ENCODE measurements around the gene NR3C2.

The NR3C2 gene

DNA sequence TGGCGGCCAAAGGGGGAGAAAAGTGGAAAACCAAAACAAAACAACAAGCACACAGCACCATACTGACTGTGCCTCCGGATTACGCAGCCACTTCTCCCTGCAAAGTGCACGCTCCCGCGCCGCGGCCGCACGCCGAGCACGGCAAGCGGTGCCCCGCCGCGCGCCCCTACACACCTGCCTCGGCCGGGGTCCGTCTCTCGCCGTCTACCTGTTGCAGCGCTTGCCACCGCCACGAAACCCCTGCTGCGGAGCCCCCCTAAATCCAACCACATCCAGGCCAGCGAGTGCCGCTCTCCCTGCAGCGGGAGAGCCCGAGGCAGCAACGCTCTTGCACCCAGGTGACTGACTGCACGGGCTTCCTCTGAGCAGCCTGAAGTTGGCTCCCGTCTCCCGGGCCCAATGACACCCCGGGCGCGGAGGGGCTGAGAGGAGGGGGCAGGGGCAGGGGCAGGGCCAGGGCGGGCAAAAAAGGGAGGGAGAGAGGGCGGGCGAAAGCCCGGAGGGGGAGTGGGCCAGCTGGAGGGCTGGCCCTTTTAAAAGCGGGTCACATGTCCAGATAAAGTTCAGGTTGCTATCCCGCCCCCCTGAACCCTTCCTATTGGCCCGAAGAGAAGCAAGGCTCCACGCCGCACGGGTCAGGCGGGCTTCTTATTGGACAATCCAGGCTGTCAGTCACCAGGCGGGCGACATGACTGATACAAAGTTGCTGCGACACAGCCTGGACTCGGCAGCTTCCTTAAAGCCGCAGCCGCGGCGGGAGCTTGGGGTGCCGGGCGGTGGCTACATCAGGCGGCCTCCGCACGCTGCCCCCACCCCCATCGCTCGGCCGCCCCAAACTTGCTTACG, at the start of gene NR3C2:
TSS of gene NR3C2 (minus strand) at position 429 of the 846 bp plus-strand sequence.
- DNase-seq: peak; percentile 99

DNA sequence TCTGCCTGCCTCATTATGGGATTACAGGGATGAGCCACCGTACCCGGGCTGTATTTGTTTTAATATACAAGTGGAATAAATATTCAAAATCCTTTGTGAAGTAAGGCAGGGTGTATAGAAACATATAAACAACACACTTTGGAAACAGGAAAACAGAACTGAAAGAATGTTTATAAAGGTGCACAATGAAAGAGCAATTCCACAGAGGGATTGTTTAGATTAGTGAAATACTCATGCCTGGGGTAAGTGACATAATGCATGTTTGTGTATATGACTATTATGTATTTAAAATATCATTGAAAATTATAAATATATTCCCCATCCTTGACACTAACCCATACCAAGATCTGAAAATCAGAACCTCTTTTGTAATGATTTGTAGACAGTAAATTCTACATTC, 45.0 kb upstream of the NR3C2 start:
- DNase-seq: no peak

DNA sequence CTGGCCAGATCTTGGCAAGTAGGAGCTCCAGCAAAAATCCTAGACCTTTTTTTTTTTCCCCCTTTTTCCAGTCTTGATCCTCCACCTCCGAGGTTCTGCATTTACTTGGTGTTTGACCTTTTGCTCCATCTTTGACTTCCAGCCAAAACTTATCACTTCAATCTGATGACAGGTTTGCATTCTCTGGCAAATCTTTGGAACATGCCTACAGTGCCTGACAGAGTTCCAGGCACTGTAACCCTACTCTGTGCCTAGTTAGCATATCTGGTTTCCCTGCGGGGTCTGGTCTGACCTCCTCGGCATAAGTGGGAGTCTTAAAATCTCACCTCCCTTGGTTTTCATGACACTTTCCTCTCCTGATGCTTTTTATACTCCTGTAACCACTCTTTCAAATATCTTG, 39.4 kb upstream of the NR3C2 start:
- no peak for DNase-seq

DNA sequence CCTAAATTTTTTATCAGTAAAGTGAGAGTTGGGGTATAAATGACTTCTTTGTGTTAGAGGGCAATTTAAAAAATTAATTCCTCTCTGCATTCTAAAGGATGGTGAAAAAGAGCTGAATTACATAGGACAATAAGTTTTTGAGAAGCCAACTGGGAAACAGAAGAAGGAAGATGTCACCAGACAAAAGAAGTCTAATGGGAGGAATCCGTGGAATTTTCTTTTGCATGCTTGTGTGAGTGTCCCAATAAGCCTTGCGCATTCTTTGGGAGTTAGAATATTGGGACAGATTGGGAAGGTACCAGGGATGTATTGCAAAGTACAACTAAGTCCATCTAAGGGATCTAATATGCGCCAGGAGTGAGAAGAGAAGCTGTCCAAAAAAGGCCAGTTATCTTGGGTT, 35.1 kb upstream of the NR3C2 start:
- DNase-seq: no peak

DNA sequence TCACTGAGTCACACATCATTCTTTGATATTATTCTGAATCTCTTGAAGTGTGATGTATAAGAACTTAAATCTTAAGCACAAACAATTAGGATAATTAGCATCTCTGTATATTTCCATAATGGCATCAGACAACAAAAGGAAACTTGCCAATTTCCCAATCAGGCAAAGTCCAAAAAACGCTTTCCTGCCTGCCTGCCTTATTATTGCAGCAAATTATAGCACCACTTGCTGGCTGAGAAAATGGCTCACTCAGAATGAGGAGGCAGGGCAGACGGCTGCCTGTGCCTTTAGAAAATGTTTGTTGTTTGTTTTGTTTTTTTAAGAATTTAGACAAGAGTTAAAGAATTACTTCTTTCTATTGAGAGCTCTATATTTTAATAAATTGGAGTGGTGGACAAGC, 27.7 kb upstream of the NR3C2 start:
- DNase-seq: no peak

DNA sequence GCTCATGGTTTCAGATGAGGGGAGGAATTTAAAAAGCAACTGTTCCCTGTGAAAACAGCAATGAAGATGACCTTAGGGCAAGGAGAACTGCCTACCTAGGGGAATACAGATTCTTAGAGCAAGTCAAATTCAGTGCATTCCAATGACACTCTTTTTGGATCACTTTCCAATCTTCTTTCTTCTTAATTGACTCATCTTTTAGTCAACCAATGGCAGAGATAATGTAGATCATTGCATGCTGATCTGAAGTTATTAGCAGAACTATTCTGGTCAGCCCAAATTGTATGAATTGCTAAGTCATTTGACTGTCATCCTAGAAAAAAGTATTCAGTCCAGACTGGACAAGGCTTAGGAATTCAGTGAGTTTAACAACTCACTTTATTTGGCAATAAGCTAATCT, 12.6 kb upstream of the NR3C2 start:
- no peak for DNase-seq

DNA sequence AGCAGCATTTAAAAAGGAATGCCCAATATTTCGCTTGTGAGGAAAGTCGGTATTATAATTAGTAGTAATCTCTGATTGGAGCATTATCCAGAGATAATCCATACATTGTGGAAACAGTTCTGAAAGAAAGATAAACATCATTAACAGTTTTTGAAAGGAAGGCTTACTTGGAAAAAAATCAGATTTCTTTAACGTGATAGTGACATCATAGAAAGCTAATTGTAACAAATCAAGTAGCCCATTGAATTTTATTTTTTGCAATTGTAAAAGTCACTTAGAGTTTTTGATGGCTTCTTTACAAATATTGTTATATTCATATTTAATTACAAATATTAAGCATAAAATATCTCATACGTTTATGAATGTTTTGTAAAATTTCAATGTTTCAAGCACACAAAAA, 11.6 kb upstream of the NR3C2 start:
- no peak for DNase-seq

DNA sequence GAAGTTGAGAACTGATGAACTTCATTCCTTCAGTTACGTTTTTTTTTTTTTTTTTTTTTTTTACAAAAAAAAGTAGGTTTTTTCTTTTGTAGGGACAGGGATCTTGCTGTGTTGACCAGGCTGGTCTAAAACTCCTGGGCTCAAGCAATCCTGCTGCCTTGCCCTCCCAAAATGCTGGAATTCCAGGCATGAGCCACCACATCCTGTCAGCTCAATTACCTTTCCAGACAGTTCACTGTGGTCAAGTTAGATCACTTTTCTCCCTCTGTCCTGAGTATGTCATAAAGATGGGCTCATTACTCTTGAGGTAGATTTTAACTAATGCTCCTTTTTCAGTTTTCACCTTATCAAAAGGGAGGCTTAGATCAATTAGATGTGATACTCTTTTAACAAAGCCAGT, 10.8 kb upstream of the NR3C2 start:
- no peak for DNase-seq

DNA sequence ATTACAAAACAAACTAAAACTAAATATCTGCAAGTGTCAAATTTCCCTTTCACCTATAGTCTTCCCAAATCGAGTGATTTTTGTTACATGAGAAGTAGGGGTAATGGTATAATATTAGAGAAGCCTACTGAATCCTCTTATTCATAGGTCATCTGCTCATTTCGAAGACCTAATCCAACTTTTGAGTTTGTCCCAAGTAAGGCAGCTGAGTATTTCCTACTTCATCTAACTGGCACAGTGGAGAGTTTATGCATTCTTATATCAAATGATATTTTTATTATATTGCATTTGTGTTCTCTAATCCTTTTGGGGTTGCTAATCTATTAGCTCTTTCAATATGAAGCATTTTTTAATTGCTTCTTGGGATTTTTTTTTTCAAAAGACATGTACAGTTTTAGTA, 7.7 kb upstream of the NR3C2 start:
- DNase-seq: no peak

DNA sequence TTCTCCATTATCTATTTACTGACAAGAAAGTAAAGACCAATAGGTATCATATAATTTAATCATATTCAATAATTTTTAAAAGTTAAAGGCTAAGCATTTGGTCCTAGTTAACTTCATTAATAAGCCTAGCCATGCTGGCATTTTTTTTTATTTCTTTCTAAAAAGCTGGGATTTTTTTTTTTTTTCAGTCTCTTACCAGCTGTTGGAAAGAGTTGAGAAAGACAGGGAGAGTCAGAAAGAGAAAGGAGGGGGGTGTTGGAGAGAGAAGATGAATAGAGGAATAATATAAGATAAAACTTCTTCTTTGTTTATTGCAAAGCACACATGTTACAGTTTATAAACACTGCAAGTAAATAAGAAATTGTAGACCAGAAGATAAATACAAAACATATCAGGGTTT, 5.9 kb upstream of the NR3C2 start:
- DNase-seq: no peak

DNA sequence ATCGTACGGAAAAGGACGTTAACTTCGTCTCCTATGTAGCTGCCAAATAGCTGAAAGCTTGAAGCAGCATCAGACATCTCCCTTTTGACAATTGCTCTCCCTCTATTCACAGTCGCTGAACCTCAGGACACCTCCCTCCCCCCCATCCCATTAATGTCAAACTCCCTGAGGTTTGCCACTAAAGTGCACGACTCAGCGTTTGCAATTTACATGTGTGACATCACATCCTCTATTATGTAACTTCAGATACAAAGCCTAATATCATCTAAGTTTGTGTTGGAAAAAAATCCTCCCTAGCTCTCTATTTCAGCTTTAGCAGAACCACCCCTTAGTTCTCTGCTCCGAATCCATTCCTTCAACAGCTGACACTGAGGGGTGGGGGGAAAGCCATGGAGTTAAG, 5.5 kb upstream of the NR3C2 start:
- no peak for DNase-seq

DNA sequence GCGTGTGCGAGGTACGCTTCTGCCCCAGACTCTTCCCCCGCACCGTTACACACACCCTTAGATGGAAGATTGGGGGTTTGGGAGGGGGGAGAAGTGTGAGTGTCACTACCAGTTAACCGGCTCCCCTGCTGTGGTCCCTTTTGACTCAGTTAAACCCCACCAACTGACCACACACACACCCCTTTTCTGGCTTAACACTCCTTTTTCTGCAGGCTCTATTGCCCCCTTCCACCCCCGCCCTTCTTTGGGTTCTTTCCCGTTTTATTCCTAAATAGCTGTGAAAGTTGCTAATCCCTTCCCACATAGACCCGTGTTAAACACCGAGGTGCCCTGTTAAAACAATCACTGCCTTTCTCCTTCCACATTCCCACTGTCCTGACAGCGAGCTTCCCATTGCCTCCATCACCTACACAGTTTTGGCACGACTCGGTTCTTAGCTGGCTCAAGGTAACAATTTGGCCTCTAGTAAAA, 3.7 kb upstream of the NR3C2 start:
- DNase-seq: no peak

DNA sequence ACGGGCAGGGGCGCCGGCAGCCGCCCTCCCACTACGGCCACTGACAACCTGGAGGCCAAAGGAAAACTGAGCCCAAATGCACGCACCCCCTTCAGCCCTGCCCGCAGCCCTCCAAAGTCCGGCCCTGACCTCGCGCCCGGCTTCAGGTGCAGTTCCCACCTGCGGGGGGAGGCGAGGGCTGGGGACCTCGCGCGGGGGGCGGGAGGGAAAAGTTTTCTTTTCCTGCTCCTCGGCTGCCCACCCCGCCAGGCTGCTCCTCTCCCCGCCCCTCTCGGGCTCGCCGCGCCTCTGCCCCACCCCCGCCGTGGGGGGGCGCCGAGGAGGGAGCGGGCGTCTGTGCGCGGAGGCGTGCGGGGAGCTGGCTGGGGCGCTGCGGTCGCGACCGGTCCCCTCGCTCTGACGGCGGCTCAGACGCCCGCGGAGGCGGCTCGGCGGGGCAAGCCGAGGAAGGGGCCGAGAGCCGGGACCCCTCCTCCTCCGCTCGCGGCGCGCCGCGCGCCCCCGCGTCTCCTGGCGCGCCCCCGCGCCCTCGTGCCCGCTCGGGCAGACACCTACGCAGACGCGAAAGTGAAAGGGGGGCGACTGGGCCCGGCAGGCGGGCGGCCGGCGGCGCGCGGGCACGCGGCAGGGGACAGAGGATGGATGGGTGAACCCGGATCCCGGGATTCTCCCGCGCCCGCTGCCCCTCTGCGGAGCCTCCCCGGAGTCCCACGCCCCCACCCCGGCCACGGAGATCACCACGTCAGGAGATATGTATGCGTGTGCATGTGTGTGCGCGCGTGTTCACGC, 3.1 kb upstream of the NR3C2 start:
- peak; percentile 65 for DNase-seq

DNA sequence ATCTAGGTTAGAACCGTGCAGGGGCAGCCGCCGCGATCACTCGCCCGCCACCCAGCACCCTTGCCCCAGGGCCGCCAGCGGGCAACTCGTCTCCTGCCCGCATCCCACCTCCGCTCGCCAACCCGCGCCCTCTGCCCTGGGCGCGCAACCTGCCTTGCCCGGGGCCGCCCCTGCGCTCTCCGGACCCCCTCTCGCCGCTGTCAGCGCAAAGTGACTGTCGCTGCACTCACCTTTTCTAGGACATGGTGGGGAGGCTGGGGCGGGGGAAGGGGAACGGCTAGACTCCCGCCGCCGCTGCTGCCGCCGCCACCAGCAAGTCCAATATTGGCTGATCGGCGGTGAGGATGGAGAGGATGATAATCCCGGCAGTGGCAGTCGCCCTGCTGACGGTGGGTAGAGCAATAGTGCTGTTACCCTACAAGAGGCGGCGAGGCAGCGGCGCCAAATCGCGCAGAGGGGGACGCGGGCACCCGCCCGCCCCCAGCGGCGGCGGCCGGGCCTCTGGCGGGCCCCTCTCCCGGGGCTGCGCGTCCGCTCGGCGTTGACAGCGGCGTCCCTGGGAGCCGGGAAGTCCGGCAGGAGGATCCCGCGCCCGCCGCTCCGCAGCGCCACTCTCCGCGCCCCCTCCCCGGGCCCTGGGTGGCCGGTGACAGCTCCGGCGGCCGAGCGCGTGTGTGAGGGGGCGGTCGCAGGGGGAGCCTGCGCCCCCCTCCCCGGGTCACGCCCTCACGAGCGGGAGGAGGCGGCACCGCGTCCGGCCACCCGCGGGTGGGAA, 2.3 kb upstream of the NR3C2 start:
- peak; percentile 30 for DNase-seq

DNA sequence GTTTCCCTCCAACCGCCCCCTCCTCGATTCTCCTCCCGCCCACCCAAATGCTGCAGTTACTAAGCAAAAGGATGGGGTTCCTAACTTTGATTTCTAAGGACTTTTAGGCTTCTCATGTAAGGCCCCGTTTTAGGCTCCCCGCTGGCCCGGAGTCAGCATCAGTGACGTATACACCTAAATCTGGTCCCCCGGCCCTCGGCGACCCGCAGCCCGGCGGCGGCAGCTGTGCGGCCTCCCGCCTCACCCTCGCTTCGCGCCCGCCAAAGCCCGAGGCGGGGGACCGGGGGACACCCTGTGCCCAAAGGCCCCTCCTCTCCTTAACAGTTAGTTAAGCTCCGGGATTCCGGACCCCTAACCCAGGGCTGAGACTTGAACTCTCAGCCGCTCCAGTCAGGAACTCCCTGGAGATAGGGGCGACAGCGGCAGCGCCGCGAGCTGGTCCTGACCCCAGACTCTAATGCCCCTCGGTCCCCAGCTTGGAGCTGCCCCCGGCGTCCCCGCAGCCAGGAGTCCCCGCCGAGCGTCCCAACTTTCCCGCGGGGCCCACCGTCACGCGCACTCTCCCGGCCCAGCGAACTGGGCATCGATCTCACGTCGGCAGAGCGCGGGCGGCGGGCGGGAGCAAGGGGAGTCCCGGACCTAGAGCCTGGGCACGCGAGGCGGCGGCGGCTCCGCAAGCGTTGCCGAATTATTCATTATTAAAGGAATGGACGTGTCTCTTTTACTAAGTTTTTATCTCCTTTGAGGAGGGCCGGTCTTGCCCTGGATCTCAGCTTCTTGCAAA, 1.5 kb upstream of the NR3C2 start:
- DNase-seq: peak; percentile 26

DNA sequence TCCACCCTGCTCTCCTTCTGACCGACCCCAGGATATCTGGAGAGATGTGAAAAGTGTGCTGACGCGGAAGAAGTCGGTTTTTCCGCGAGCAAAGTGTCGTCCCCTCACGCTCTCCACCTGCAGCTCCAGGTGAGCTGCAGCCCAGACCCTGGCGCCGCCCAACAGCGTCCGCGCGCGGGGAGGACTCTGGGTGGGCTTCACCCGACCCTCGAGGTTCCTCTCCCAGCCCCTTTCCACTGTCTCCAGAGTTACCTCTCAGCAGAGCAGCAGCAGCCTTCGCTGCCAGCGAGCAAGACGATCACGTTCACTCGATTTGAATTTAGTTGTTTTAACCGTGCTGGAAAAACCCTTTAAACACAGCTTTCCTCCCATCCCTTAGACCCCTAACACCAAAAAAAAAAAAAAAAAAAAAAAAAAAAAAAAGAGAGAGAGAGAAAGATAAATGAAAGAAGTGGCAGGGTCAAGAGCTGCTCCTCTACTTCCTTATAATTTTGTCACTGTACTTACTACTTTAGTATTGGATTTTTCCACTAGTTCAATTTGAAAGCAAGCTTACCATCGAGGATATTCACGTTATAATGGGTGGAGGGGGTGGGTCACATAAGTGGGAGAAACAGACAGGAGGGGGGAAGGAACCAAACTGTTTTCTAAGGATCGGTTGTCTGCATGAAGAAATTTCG, 758 bp upstream of the NR3C2 start:
- DNase-seq: no peak

DNA sequence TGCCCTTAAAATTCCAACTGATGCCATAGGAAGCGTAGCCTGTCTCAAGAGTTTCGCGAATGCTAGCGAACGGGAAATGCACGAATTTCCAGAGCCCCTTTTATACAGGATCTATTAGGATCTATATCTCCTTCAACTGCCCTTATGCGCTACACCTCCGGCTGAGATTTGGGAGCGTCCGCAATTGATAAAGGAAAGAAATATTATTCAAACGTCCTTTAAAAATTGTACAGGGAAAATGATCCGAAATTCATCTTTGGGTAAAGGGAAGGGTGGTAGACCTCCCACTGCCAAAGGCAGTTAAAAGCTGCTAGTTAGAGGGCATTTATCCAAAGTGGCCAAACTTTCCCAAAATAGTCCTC, 609 bp downstream of the NR3C2 start:
- DNase-seq: peak; percentile 59

DNA sequence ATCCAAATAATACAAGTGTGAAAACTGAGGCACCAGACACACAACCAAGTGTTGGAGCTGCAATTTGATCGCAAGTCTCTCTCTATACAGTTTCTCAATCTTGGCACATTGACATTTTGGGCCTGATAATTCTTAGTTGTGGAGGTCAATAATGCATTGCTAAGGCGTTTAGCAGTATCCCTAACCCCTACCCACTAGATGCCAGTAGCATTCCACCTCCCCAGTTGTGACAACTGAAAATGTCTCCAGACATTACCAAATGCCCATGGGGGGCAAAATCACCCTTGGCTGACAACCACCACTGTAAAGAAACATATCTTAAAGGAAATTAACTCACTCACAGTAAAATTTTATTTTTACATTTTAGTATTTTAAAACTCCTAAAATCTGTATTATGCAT, 4.2 kb downstream of the NR3C2 start:
- DNase-seq: no peak

DNA sequence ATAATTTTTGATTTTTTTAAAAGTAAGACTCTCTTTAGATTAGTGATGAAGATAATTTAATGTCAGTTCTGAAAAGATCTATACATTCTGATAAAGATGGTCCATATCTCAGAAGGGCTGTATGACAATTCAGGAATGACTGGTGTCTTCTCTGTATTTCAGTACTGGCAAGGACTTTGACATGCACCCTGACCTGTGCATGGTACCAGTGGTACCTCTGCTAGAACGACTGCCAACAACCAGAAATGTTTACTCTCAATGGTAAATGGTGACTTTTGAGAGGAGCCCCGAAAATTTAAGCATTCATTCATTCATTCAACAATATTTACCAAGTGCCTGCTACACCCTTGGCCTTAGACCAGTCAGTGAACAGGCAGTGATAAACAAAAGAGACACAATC, 4.8 kb downstream of the NR3C2 start:
- no peak for DNase-seq

DNA sequence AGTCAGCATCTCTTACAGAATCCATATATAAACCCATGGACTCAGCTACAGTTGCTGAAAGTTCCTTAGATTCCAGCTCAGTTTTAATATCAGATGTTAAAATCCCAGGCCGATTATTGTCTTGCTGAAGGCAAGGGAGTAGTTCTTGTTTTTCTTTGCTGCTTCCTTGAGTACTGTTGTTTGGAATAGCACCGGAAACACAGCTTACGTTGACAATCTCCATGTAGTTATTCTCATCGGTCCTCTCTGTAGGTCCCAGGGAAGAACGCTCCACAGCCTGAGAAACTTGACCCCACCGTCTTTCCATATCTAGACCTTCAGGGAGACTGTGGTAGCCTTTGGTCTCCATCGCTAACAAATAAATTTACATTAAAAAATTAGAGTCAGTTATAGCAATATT, 5.7 kb downstream of the NR3C2 start:
- DNase-seq: no peak

DNA sequence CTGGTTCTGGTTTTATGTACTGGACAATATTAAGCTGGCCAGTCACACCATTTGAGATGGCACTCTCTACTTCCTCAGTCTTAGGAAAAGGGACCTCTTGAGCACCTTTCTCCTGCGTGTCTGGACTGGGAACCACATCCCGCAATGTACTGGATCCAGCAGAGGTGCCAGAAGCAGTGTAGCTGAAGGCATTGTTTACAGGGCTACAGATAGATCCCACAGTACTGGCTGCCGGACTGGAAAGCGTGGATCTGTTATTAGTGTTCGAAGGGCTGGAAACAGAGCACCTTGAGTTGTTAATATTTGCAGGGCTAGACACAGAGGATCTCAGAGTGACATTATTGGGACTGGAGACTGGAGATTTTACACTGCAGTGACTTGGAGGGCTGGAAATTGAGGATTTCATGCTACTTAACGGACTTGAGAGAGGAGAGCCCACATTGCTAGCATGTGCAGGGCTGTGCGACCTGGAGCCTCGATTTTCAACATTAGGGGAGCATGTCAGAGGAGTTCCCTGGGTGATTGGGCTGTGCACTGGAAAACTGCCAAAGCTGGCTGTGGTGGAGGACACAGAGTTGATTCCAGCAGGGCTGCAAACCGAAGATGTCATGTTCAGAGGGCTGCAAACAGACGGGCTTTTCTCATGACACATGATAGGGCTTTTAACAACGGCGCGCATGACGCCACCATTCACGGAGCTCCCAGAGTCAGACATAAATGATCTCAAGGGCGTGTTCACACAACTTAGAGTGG, 6.4 kb downstream of the NR3C2 start:
- no peak for DNase-seq

All from midbrain (tissue), 1 donor.